ENCODE data around the gene NSD1. TPM values are rescaled to one million over a fixed set of nuclear protein-coding genes. Genes with fewer than 3 reads are reported as not detected.

NSD1 gene
- total and polyA plus RNA-seq, 2 of the 8 experiments (the other 6 are each of a cell fraction or from before 2014, with no cell fraction given) = 22.8 to 168 TPM

- Histone ChIP-seq H2BK15ac (ENCODE audit: low read length) (no peak overlapping the region), H4K8ac (ENCODE audit: extremely low read depth, insufficient read depth, low read length) (no peak overlapping the region), H3K23ac (ENCODE audit: insufficient read length) (no peak overlapping the region), H3K9me3 (ENCODE audit: insufficient read depth in 2 of 2, low read depth in 1 of 2, low read length in 1 of 2) (no peaks in the 10 kb centered on the region), H3K27ac (ENCODE audit: low read depth, low read length) (no peak overlapping the region), H3K27me3 (replicated peaks in 1 of 4; ENCODE audit: control insufficient read depth in 3 of 4, extremely low read depth in 1 of 4, insufficient read depth in 3 of 4, low read length in 3 of 4) (no peaks in the 10 kb centered on the region), H3K56ac (replicated peaks; ENCODE audit: insufficient read length, low read depth, low read length) (no peak overlapping the region), H4K91ac (replicated peaks; ENCODE audit: insufficient read length, low read length) (no peak overlapping the region), H2BK5ac (ENCODE audit: low read depth, low read length) (peak overlapping the region; percentile 72; the same call in 1 of the 2 replicates), H4K20me1 (replicated peaks in 1 of 2; ENCODE audit: control insufficient read depth in 1 of 2, insufficient read depth in 2 of 2, low read length in 2 of 2) (peaks cover 2 to 12% of the 10 kb centered on the region in 2 experiments), H3K36me3 (ENCODE audit: control insufficient read depth in 2 of 4, insufficient read depth in 4 of 4, low read length in 3 of 4) (peaks cover 16 to 29% (median 22%) of the 10 kb centered on the region in 4 experiments; a peak in 7 of 8 replicates), H3K4me1 (replicated peaks in 1 of 4; ENCODE audit: control insufficient read depth in 3 of 4, insufficient read depth in 4 of 4, low read length in 3 of 4) (peaks cover 0 to 5% (median 3%) of the 10 kb centered on the region in 4 experiments; a peak in 4 of 7 replicates), H3K79me1 (ENCODE audit: low read depth, low read length) (peaks cover 9% of the 10 kb centered on the region), H2BK12ac (ENCODE audit: low read depth, low read length) (peak overlapping the region; percentile 55; the same call in 1 of the 2 replicates), H3K14ac (ENCODE audit: insufficient read length) (no peak overlapping the region), H2BK20ac (ENCODE audit: low read length) (no peak overlapping the region), H2AFZ (ENCODE audit: low read length) (no peak overlapping the region), H2AK5ac (ENCODE audit: low read depth, low read length) (no peak overlapping the region), H3K23me2 (ENCODE audit: low read depth, low read length) (no peaks in the 10 kb centered on the region), H3K4me3 (ENCODE audit: extremely low read depth in 1 of 4, insufficient read depth in 2 of 4, low read depth in 3 of 4, low read length in 4 of 4) (no peak overlapping the region), H3K18ac (ENCODE audit: extremely low read depth, low read length) (no peak overlapping the region; the same call in 1 of the 2 replicates), H3K4ac (replicated peaks; ENCODE audit: insufficient read length, low read depth, low read length) (peak overlapping the region; percentile 39), H3K9ac (replicated peaks in 1 of 4; ENCODE audit: extremely low read depth in 1 of 4, low read depth in 3 of 4, low read length in 3 of 4) (peak overlapping the region in 1 of 4 experiments; percentile 21; a peak in 1 of 7 replicates), H4K5ac (ENCODE audit: insufficient read length, low read depth, low read length) (no peak overlapping the region), H2BK120ac (replicated peaks; ENCODE audit: low read depth, low read length) (no peak overlapping the region), H3K79me2 (ENCODE audit: control insufficient read depth in 1 of 2, insufficient read depth in 2 of 2, low read length in 2 of 2) (peaks cover 3 to 27% of the 10 kb centered on the region in 2 experiments; a peak in 2 of 4 replicates), H3K4me2 (ENCODE audit: insufficient read depth in 1 of 2, low read depth in 2 of 2, low read length in 2 of 2) (no peak overlapping the region)
- no peak for DNase-seq (ENCODE audit: low read depth in 1 of 2, low spot score in 2 of 2)
- ChIA-PET POLR2A (ENCODE audit: partially characterized antibody) (interaction anchor here (0.8 to 1.7 kb wide), 6 partner anchors 10 to 104 kb away, joined by 3 to 5 read pairs (median 4); no protein-coding TSS in a partner anchor), CTCF (ENCODE audit: partially characterized antibody) (interaction anchor here (1.1 to 10.3 kb wide), 5 partner anchors 11 to 31 kb away, joined by 3 to 100 read pairs (median 4); partner anchors contain the start of gene LMAN2)
- no peak for FAIRE-seq
- TF ChIP-seq RFX5 (IDR thresholded peaks at IDR 0.05; ENCODE audit: borderline replicate concordance, low read depth, low read length) (no peak), JUN (IDR thresholded peaks at IDR 0.05; ENCODE audit: low read depth, low read length) (no peak), KDM4A (IDR thresholded peaks at IDR 0.05; ENCODE audit: low read depth, low read length, severe bottlenecking) (no peak), GTF2F1 (IDR thresholded peaks at IDR 0.05; ENCODE audit: borderline replicate concordance, low read depth, low read length) (no peak), SRF (IDR thresholded peaks at IDR 0.05; ENCODE audit: low read depth, low read length) (no peak), ASH2L (IDR thresholded peaks at IDR 0.05; ENCODE audit: low read length) (no peak), RBBP5 (IDR thresholded peaks at IDR 0.05; ENCODE audit: borderline replicate concordance, low read depth, low read length) (no peak), EP300 (IDR thresholded peaks at IDR 0.05; ENCODE audit: borderline replicate concordance in 1 of 2, low read depth in 2 of 2, low read length in 2 of 2) (no peak)
- 92% methylated on average over 11 of the region's 11 CpGs; no CpG with 5 or more reads in 1 of the 2 experiments for WGBS, 2 experiments (ENCODE audit: extremely low coverage in 1 of 2, insufficient coverage in 1 of 2, insufficient read length in 1 of 2, insufficient replicate concordance in 2 of 2, low coverage in 1 of 2, low lambda C conversion rate in 2 of 2, missing lambda C conversion rate in 1 of 2)
These were observed 205.6 kb downstream of the NSD1 start for GRCh38 chr5:177339107-177339638.
